GM18498 (cell line): ENCODE measurements around the gene RGS8.

Experiments used
- ATAC-seq: cut with Tn5 transposase; IDR thresholded peaks from one replicate; pipeline ENCODE4 v1.9.1; 2021; ENCODE audit warnings: mild to moderate bottlenecking, moderate library complexity; ENCODE audit not compliant: unreplicated experiment

RGS8 gene

GRCh38 chr1:182684116-182684828 lies at the start of gene RGS8:
Gene RGS8, minus strand, starts transcription at chr1:182684587. Its CDS starts 14,938 bp downstream, at chr1:182669649.
- ATAC-seq, result no peak

GRCh38 chr1:182731852-182732575 lies 47.6 kb upstream of the RGS8 start:
- ATAC-seq, result no peak

GRCh38 chr1:182726912-182727311 lies 42.5 kb upstream of the RGS8 start:
- ATAC-seq, result no peak

GRCh38 chr1:182725259-182726255 lies 41.2 kb upstream of the RGS8 start:
- ATAC-seq, result no peak

GRCh38 chr1:182724215-182724614 lies 39.8 kb upstream of the RGS8 start:
- ATAC-seq, result no peak

GRCh38 chr1:182723200-182723599 lies 38.8 kb upstream of the RGS8 start:
- no peak for ATAC-seq

GRCh38 chr1:182721525-182721924 lies 37.1 kb upstream of the RGS8 start:
- ATAC-seq, result no peak

- no peak for ATAC-seq
These were observed 36.1 kb upstream of the RGS8 start for GRCh38 chr1:182720463-182720862.

GRCh38 chr1:182719553-182719952 lies 35.2 kb upstream of the RGS8 start:
- ATAC-seq, result no peak

GRCh38 chr1:182718311-182718710 lies 33.9 kb upstream of the RGS8 start:
- ATAC-seq, result no peak

- ATAC-seq, result no peak
These were observed 32.6 kb upstream of the RGS8 start for GRCh38 chr1:182716740-182717720.

GRCh38 chr1:182715531-182715930 lies 31.1 kb upstream of the RGS8 start:
- ATAC-seq, result no peak

- no peak for ATAC-seq
These were observed 30.2 kb upstream of the RGS8 start for GRCh38 chr1:182714546-182714945.

GRCh38 chr1:182713939-182714338 lies 29.6 kb upstream of the RGS8 start:
- ATAC-seq, result no peak

- no peak for ATAC-seq
These were observed 29.1 kb upstream of the RGS8 start for GRCh38 chr1:182713492-182713891.

- no peak for ATAC-seq
These were observed 25.5 kb upstream of the RGS8 start for GRCh38 chr1:182709855-182710254.

GRCh38 chr1:182709225-182709764 lies 24.9 kb upstream of the RGS8 start:
- no peak for ATAC-seq

- no peak for ATAC-seq
These were observed 22.7 kb upstream of the RGS8 start for GRCh38 chr1:182707122-182707521.

- no peak for ATAC-seq
These were observed 20.3 kb upstream of the RGS8 start for GRCh38 chr1:182704677-182705076.

- no peak for ATAC-seq
These were observed 19.2 kb upstream of the RGS8 start for GRCh38 chr1:182703539-182703938.
